ENCODE data around the gene PAPSS2.
"Not testable (repeated sequence)": the region's sequence is repeated elsewhere in the genome, so short reads cannot be mapped to it uniquely, and the experiment has no call there.

The PAPSS2 gene

GRCh38 chr10:87712913-87713616 lies 53.4 kb downstream of the PAPSS2 start:
- DNase-seq = no peak

- no peak for DNase-seq
Observed at GRCh38 chr10:87713707-87714106, 54.0 kb downstream of the PAPSS2 start.

GRCh38 chr10:87715552-87716347 lies 56.1 kb downstream of the PAPSS2 start:
- DNase-seq = no peak

GRCh38 chr10:87716348-87716670 lies 56.6 kb downstream of the PAPSS2 start:
- no peak for DNase-seq

- DNase-seq = no peak
Observed at GRCh38 chr10:87720665-87721064, 61.0 kb downstream of the PAPSS2 start.

- no peak for DNase-seq
Observed at GRCh38 chr10:87721781-87722180, 62.1 kb downstream of the PAPSS2 start.

- no peak for DNase-seq
Observed at GRCh38 chr10:87722716-87723115, 63.0 kb downstream of the PAPSS2 start.

GRCh38 chr10:87723500-87723899 lies 63.8 kb downstream of the PAPSS2 start:
- DNase-seq = no peak

GRCh38 chr10:87724789-87725188 lies 65.1 kb downstream of the PAPSS2 start:
- DNase-seq = no peak

- DNase-seq = no peak
Observed at GRCh38 chr10:87729940-87730339, 70.3 kb downstream of the PAPSS2 start.

GRCh38 chr10:87733081-87733480 lies 73.4 kb downstream of the PAPSS2 start:
- no peak for DNase-seq

GRCh38 chr10:87734987-87735827 lies 75.5 kb downstream of the PAPSS2 start:
- no peak for DNase-seq

- not testable (repeated sequence) for DNase-seq
Observed at GRCh38 chr10:87738253-87738652, 78.6 kb downstream of the PAPSS2 start.

- no peak for DNase-seq
Observed at GRCh38 chr10:87739703-87740102, 80.0 kb downstream of the PAPSS2 start.

- DNase-seq = no peak
Observed at GRCh38 chr10:87740254-87740655, 80.6 kb downstream of the PAPSS2 start.

GRCh38 chr10:87742992-87743610 lies 83.4 kb downstream of the PAPSS2 start:
- DNase-seq = not testable (repeated sequence)

- DNase-seq = no peak
Observed at GRCh38 chr10:87744606-87745005, 84.9 kb downstream of the PAPSS2 start.

- no peak for DNase-seq
Observed at GRCh38 chr10:87746911-87747310, 87.2 kb downstream of the PAPSS2 start.

- DNase-seq = not testable (repeated sequence)
Observed at GRCh38 chr10:87748244-87748643, 88.6 kb downstream of the PAPSS2 start.

GRCh38 chr10:87750001-87750671 lies 90.5 kb downstream of the PAPSS2 start:
- DNase-seq = no peak

GRCh38 chr10:87750817-87751216 lies 91.1 kb downstream of the PAPSS2 start:
- no peak for DNase-seq

GRCh38 chr10:87751274-87751673 lies 91.6 kb downstream of the PAPSS2 start:
- DNase-seq = no peak

GRCh38 chr10:87752566-87752965 lies 92.9 kb downstream of the PAPSS2 start:
- DNase-seq = no peak

All from NCI-H446 treated with DMSO at 0.1 percent for 48 hours (cell line).